Stimulated activated naive CD4-positive, alpha-beta T cell (primary cell): ENCODE measurements around the gene WBP4.
A peak's percentile ranks its signal among the peaks of the same experiment; 100 is the strongest.

Experiments
- DNase-seq, 6 experiments: peaks; one replicate each; lab custom pipeline; 2025; lab: John Stamatoyannopoulos, UW

The WBP4 gene

GRCh38 chr13:41048640-41049039 lies 12.7 kb upstream of the WBP4 start:
- no peak for DNase-seq

- no peak for DNase-seq
Observed at GRCh38 chr13:41049480-41050440, 11.5 kb upstream of the WBP4 start.

- no peak for DNase-seq
Observed at GRCh38 chr13:41052441-41052840, 8.9 kb upstream of the WBP4 start.

- DNase-seq = no peak
Observed at GRCh38 chr13:41053384-41053826, 7.9 kb upstream of the WBP4 start.

- peak in 5 of 6 experiments; percentile 9 to 61 (median 29) for DNase-seq
Observed at GRCh38 chr13:41054212-41054877, 7.0 kb upstream of the WBP4 start.

- DNase-seq = peak in 1 of 6 experiments; percentile 14
Observed at GRCh38 chr13:41054919-41055619, 6.2 kb upstream of the WBP4 start.

- no peak for DNase-seq
Observed at GRCh38 chr13:41056194-41056593, 5.1 kb upstream of the WBP4 start.

- no peak for DNase-seq
Observed at GRCh38 chr13:41056826-41057711, 4.2 kb upstream of the WBP4 start.

- DNase-seq = no peak
Observed at GRCh38 chr13:41058295-41059070, 2.8 kb upstream of the WBP4 start.

GRCh38 chr13:41059456-41060081 lies 1.7 kb upstream of the WBP4 start:
- DNase-seq = peak in 2 of 6 experiments; percentile 28 to 42

GRCh38 chr13:41060082-41060723 lies 1.1 kb upstream of the WBP4 start:
- peak in 4 of 6 experiments; percentile 51 to 71 (median 68) for DNase-seq

- peak; percentile 84 to 96 (median 91) for DNase-seq
Observed at GRCh38 chr13:41060724-41061074, 610 bp upstream of the WBP4 start.

- peak in 2 of 6 experiments; percentile 34 to 50 for DNase-seq
Observed at GRCh38 chr13:41061914-41062837, 867 bp downstream of the WBP4 start.

- DNase-seq = no peak
Observed at GRCh38 chr13:41064493-41064892, 3.2 kb downstream of the WBP4 start.

- no peak for DNase-seq
Observed at GRCh38 chr13:41065078-41065477, 3.8 kb downstream of the WBP4 start.

- no peak for DNase-seq
Observed at GRCh38 chr13:41074523-41074922, 13.2 kb downstream of the WBP4 start.

- DNase-seq = peak in 5 of 6 experiments; percentile 4 to 61 (median 23)
Observed at GRCh38 chr13:41075034-41075433, 13.7 kb downstream of the WBP4 start.

- DNase-seq = no peak
Observed at GRCh38 chr13:41075485-41075884, 14.2 kb downstream of the WBP4 start.
